Measurements from ENCODE around the gene USP21.
"Not testable (repeated sequence)": the region's sequence is repeated elsewhere in the genome, so short reads cannot be mapped to it uniquely, and the experiment has no call there.

The USP21 gene

GRCh38 chr1:161159087-161159912 lies at the start of gene USP21:
USP21 (plus strand) TSS chr1:161159500; CDS start chr1:161160641, 1,141 bp downstream.
- DNase-seq (ENCODE audit: low read depth in 3 of 3), result peak; percentile 79 to 88 (median 80)

- DNase-seq (ENCODE audit: low read depth in 3 of 3), result no peak
Observed at GRCh38 chr1:161111117-161111516, 48.2 kb upstream of the USP21 start.

DNA sequence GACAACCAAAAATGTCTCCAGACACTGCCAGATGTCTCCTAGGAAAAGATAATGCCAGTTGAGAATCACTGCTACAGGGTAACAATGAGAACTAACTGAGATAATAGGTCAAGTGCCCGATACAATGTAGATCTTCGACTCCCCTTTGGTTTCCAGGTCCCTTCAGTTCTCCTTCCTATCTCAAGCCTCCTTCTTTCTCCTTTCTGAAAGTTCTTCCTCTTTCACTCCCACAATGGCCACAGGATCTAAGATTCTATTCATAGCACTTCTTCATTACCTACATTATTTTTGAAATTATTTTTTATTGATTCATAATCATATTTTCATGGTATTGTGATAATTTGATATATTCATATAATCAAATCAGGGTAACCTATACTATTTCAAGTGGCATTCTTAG lies 47.8 kb upstream of the USP21 start:
- DNase-seq (ENCODE audit: low read depth in 3 of 3), result no peak

DNA sequence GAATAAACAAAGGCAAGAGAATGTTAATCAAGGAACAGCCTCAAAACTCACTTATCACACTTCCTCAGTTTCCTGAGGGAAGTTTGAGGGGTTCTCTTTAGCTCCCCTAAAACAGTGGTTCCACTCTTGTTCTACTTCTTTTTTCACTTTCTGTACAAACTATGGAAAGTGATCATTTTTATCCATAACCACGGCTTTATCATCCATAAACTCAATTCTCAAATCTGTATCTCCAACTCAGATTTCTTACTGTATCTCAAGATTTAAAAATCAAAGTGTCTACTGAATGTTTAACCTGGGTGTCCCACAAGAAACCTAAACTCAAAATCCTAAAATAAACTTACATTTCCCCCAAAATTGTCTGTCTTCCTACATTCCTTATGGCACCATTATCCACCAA lies 45.4 kb upstream of the USP21 start:
- DNase-seq (ENCODE audit: low read depth in 3 of 3), result no peak

DNA sequence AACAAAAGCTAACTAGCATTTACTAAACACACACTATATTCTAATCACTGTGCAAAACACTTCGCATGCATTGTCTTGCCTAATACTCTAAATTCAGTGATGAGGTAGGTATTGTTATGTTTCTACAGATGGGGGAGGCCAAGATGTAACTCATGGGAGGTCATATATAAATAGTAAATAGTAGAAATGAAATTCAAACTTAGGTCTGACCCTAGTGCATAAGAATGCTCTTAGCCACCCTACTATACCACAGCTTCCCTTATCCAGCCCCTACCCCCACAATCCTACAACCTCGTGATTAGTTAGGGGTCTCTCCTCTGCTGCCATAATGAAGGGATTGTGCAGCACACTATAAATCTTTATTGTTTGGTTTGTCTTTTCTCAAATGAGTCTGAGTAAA lies 44.7 kb upstream of the USP21 start:
- DNase-seq (ENCODE audit: low read depth in 3 of 3), result no peak

- peak in 1 of 3 donors; percentile 56 for DNase-seq (ENCODE audit: low read depth in 3 of 3)
Observed at GRCh38 chr1:161115132-161115711, 44.1 kb upstream of the USP21 start.

DNA sequence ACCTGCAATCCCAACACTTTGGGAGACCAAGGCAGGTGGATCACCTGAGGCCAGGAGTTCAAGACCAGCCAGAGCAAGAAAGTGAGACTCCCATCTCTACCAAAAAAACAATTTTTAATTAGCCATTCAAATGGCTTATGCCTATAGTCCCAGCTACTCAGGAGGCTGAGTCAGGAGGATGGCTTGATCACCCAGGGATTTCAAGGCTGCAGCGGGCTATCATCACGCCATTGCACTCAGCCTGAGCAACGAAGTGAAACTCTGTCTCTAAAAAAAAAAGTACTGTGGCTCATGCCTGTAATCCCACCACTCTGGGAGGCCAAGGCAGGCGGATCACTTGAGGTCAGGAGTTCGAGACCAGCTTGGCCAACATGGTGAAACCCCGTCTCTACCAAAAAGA lies 43.3 kb upstream of the USP21 start:
- DNase-seq (ENCODE audit: low read depth in 3 of 3), result not testable (repeated sequence)

GRCh38 chr1:161117759-161118581 lies 41.3 kb upstream of the USP21 start, which contains the start of the genes NIT1 and PFDN2:
NIT1 (plus strand) TSS chr1:161118105; CDS start chr1:161118177, 72 bp downstream.
PFDN2 (minus strand) TSS chr1:161118037; CDS start chr1:161118026, 11 bp downstream.
- DNase-seq (ENCODE audit: low read depth in 3 of 3), result peak; percentile 75 to 85 (median 77)

DNA sequence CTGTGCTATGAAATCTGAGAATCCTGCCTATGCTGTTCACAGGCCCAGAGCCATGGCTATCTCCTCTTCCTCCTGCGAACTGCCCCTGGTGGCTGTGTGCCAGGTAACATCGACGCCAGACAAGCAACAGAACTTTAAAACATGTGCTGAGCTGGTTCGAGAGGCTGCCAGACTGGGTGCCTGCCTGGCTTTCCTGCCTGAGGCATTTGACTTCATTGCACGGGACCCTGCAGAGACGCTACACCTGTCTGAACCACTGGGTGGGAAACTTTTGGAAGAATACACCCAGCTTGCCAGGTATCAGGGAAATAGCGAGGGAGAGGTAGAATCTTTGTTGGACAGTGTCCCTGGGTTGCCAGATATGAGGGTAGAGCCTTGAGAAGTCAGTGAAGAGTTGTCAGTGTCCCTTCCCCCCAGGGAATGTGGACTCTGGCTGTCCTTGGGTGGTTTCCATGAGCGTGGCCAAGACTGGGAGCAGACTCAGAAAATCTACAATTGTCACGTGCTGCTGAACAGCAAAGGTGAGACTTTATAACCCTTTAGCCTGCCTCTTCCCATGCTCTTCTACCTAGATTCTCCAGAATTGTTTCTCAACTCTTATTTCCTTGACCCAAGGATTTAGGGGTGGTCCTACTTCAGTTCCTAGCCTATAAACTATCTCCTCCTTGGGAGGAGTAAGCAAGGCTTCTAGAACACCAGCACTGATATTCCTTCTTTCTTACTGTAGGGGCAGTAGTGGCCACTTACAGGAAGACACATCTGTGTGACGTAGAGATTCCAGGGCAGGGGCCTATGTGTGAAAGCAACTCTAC lies 40.0 kb upstream of the USP21 start:
- DNase-seq (ENCODE audit: low read depth in 3 of 3), result peak in 2 of 3 donors; percentile 52 to 70

DNA sequence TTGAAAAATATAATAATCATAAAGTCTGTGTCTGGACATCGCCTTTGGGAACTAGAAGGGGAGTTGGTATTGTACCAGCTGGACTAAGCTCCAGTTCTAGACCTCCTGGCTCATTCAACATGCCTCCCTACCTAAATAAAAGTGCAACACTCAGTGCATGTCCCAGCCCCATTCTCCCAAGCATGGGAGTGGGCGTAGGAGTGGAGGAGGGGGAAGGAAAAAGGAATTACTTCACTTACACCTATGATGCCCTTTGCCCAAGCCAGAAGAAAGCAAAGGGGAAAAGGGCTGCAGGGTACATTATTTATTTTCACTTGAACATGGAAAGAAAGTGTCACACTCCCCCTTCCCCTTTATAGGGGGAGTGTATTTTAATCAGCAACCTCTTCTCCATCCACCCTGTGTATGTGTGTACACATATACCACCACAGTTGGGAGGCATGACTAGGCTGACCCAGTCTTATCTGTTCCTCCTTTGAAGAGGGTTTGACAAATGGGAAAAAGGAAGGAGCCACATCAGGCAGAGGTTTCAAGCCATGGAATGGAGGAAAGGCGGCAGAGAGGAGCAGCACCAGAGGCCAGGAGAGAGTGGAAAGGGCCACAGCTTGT lies 38.2 kb upstream of the USP21 start:
- no peak for DNase-seq (ENCODE audit: low read depth in 3 of 3)

- DNase-seq (ENCODE audit: low read depth in 3 of 3), result no peak
Observed at GRCh38 chr1:161121834-161122233, 37.5 kb upstream of the USP21 start.

- DNase-seq (ENCODE audit: low read depth in 3 of 3), result no peak
Observed at GRCh38 chr1:161122967-161123366, 36.3 kb upstream of the USP21 start.

- no peak for DNase-seq (ENCODE audit: low read depth in 3 of 3)
Observed at GRCh38 chr1:161127649-161128048, 31.7 kb upstream of the USP21 start.

GRCh38 chr1:161128591-161129420 lies 30.5 kb upstream of the USP21 start:
- no peak for DNase-seq (ENCODE audit: low read depth in 3 of 3)

- no peak for DNase-seq (ENCODE audit: low read depth in 3 of 3)
Observed at GRCh38 chr1:161130266-161130665, 29.0 kb upstream of the USP21 start.

DNA sequence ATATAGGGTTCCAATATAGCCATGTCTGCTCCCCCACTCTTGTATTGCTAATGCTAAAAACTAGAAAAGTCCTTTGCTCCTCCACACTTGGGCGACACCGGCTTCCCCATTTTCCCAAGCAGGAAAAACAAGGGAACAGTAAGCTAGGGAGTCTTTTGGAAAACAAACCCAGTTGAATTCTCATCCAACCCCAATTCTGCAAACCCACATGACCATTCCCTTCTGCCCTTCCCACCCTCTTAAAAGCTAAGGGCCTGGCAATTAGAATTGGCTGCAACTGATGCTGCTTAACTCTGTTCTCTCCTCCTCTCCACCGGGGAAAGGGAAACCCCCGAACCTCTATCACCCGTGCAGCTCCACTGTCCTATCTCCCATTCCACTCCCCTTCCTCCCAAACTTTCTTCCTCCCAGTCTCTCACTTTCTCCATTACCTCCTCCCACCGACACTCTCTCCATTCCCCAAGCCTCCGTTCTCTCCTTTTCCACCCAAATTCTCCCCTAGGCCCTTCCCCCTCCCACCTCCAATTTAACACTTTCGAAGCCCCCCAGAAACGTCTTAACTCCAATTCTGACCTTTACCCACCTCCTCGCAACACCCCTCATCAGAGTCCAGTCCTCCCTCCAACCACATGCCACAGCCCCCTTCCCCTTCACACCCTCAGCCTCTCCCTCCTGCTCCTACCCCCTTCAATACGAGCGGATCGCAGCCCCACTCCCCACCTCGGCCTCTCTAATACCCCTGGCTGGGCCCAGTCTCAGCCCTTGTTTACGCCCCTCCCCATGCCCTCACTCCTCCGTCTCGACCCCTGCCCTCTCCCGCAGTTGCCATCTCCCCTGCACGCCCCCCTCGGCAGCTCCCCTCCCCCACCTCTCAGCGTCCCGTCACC lies 27.5 kb upstream of the USP21 start:
- DNase-seq (ENCODE audit: low read depth in 3 of 3), result no peak

DNA sequence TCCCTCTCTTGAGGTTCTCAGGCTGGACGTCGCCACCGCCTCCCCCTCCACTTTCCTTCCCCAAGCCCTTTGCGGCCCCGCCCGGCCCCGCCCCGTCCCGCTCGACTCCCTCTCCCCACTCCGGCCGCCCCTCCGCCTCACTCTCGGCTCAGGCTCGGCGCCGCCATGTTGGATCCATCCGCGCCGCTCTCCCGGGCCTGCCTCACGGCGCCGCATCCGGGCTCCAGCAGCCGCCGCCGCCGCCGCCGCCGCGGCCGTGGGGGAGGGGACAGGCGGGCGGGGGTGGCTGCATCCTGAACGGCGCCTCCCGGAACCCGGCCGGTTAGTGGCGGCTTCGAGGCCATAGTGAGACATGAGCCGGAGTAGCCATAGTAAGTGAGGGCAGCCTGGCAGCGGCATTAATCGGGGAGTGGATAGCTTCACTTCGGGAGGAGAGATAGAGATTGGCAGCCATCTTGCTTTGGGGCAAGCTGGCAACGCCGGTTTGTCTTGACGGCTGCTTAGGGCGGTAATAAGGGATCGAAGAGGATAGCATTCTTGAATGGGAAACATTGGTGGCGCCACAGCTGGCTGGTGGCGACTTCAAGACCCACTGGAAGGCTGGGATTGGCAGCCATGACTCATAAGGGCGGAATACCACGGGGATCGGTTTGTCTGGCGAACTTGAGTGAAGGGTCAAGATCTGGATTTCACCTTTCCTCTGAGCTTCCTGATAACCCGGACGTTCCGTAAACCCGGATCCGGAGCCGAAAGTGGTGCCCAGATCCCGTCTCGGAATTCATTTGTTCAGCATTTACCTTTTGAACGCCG lies 26.7 kb upstream of the USP21 start, which contains the start of gene DEDD:
Gene DEDD (minus strand): TSS at position 258 of the 810 bp plus-strand sequence. CDS start 8,205 bp downstream, outside the sequence.
- DNase-seq (ENCODE audit: low read depth in 3 of 3), result peak; percentile 80 to 90 (median 88)

GRCh38 chr1:161133220-161133740 lies 26.0 kb upstream of the USP21 start:
- no peak for DNase-seq (ENCODE audit: low read depth in 3 of 3)

All from stimulated activated CD4-positive, alpha-beta T cell treated with anti-CD3 and anti-CD28 coated beads, TNF-alpha, amount 100 ng/mL, for 48 hours (primary cell).